K562 (cell line): Measurements from ENCODE around the gene SORL1-AS1.

Experiments
- ATAC-seq: fragments of 200-7000 bp; cut with Tn5 transposase; 3 replicates; pipeline ENCODE4 v1.9.1; 2020; ENCODE audit warnings: moderate library complexity
- BruUV-seq: library from RNA; stranded (reverse); fragments of 400-500 nt; replicated peaks from 2 replicates; lab custom pipeline; 2021; lab: Mats Ljungman, UMichigan
- CTCF ChIA-PET: fragments of 300-600 bp; formaldehyde crosslinking; extraction: SDS; loops from one replicate; lab custom pipeline; 2021; ENCODE audit warnings: low intra/inter-chr PET ratio; lab: Yijun Ruan, JAX
- POLR2A ChIA-PET: fragments of 300-600, 350-650 bp; sonication (Branson Sonifier 250); formaldehyde crosslinking; extraction: SDS; loops from one replicate; lab custom pipeline; 2021; ENCODE audit warnings: antibody characterized with exemption, inconsistent platforms; lab: Yijun Ruan, JAX
- DNase-seq, 4 experiments: peaks; one replicate each; pipeline versions ENCODE4 v3.0.0 to v3.0.0-alpha.2; 2011 to 2018; ENCODE audit warnings: low spot score in 3 of 4, mixed read lengths in 3 of 4; ENCODE audit errors: extremely low read depth in 1 of 4
- FAIRE-seq: peaks from 2 replicates; lab custom pipeline; 2011; peaks lifted over from hg19 to GRCh38; lab: Jason Lieb, UNC
- H2AFZ ChIP-seq: 2 replicates; pipeline ENCODE4 v1.6.0; 2011; ENCODE audit warnings: low read depth, low read length, control low read depth, inconsistent platforms
- H3K27ac ChIP-seq: fragments of 200-600 bp; 3 replicates; pipeline ENCODE4 v1.8.0; 2011; ENCODE audit warnings: low read depth, mild to moderate bottlenecking, control low read depth, inconsistent platforms, low read length, moderate library complexity, mixed read lengths; ENCODE audit errors: extremely low read depth
- H3K27me3 ChIP-seq, 2 experiments: fragments of 300-600 bp in 1 of 2; 2 replicates in 1 of 2; 3 replicates in 1 of 2; pipeline versions ENCODE4 v1.6.0 to v1.8.0; 2011; ENCODE audit warnings: inconsistent platforms in 2 of 2, low read length in 2 of 2, mild to moderate bottlenecking in 1 of 2, mixed read lengths in 1 of 2, moderate library complexity in 1 of 2; ENCODE audit not compliant: control insufficient read depth in 2 of 2, insufficient read depth in 2 of 2
- H3K36me3 ChIP-seq: fragments of 300-600 bp; 3 replicates; pipeline ENCODE4 v1.8.0; 2011; ENCODE audit warnings: mild to moderate bottlenecking, low read length, inconsistent platforms; ENCODE audit not compliant: control insufficient read depth, insufficient read depth
- H3K4me1 ChIP-seq, 2 experiments: fragments of 200-600 bp in 1 of 2; replicated peaks in 1 of 2; 2 replicates in 1 of 2; 3 replicates in 1 of 2; pipeline versions ENCODE4 v1.5.1 to v1.8.0; 2011; ENCODE audit warnings: inconsistent platforms in 2 of 2, low read length in 2 of 2, mild to moderate bottlenecking in 1 of 2, mixed read lengths in 1 of 2, moderate library complexity in 1 of 2; ENCODE audit not compliant: control insufficient read depth in 2 of 2, insufficient read depth in 2 of 2
- H3K4me2 ChIP-seq: 2 replicates; pipeline ENCODE4 v1.6.1; 2011; ENCODE audit warnings: low read length, control low read depth, inconsistent platforms, mixed read lengths; ENCODE audit not compliant: insufficient read depth
- H3K4me3 ChIP-seq: fragments of 200-600 bp; sonication (generic), shearing (Covaris generic); 2 replicates; pipeline ENCODE4 v1.5.1; 2016; ENCODE audit warnings: control low read depth, inconsistent platforms
- H3K79me2 ChIP-seq: fragments of 200-600 bp; 3 replicates; pipeline ENCODE4 v1.8.0; 2011; ENCODE audit warnings: low read length, inconsistent platforms; ENCODE audit not compliant: control insufficient read depth, insufficient read depth
- H3K9ac ChIP-seq, 2 experiments: 2 replicates each; pipeline versions ENCODE4 v1.6.0 to v1.6.1; 2011; ENCODE audit warnings: low read depth in 2 of 2, low read length in 2 of 2, control low read depth in 1 of 2, inconsistent platforms in 1 of 2, mild to moderate bottlenecking in 1 of 2, mixed read lengths in 1 of 2; ENCODE audit not compliant: insufficient read depth in 1 of 2
- H3K9me1 ChIP-seq: one replicate; pipeline ENCODE4 v1.6.0; 2011; ENCODE audit warnings: inconsistent platforms, mild to moderate bottlenecking, low read length, moderate library complexity; ENCODE audit not compliant: control insufficient read depth, insufficient read depth
- H3K9me3 ChIP-seq: replicated peaks from 2 replicates; pipeline ENCODE4 v1.5.1; 2011; ENCODE audit warnings: low read depth, low read length, inconsistent platforms; ENCODE audit not compliant: control insufficient read depth, insufficient read depth
- H4K20me1 ChIP-seq: replicated peaks from 2 replicates; pipeline ENCODE4 v1.6.1; 2011; ENCODE audit warnings: low read length, inconsistent platforms, mixed read lengths; ENCODE audit not compliant: control insufficient read depth, insufficient read depth
- ASH1L ChIP-seq: fragments of 450-650 bp; IDR thresholded peaks from 2 replicates; pipeline ENCODE4 v1.6.1; 2018; ENCODE audit warnings: borderline replicate concordance, mild to moderate bottlenecking, low read depth; ENCODE audit not compliant: partially characterized antibody
- CC2D1A ChIP-seq: fragments of 450-650 bp; IDR thresholded peaks from 2 replicates; pipeline ENCODE4 v1.6.1; 2017; ENCODE audit warnings: mild to moderate bottlenecking
- ETV5 ChIP-seq: sonication (generic); formaldehyde crosslinking; IDR thresholded peaks from 2 replicates; pipeline ENCODE4 v1.4.0; 2020; ENCODE audit warnings: low read depth, mild to moderate bottlenecking, missing genetic modification reagents
- FOXK1 ChIP-seq: sonication (generic); formaldehyde crosslinking; IDR thresholded peaks from 2 replicates; pipeline ENCODE4 v1.8.0; 2022; ENCODE audit warnings: missing genetic modification reagents, mild to moderate bottlenecking, borderline replicate concordance
- IRF2 ChIP-seq: sonication (generic); formaldehyde crosslinking; IDR thresholded peaks from 2 replicates; pipeline ENCODE4 v1.8.1; 2022; ENCODE audit warnings: mild to moderate bottlenecking, missing genetic modification reagents
- JUN ChIP-seq, 2 experiments: sonication (generic) in 1 of 2; formaldehyde crosslinking in 1 of 2; IDR thresholded peaks; 2 replicates each; pipeline versions ENCODE4 v1.6.1 to v1.8.0; 2012 to 2022; ENCODE audit warnings: borderline replicate concordance in 2 of 2, mild to moderate bottlenecking in 2 of 2, improper control_type of control experiment in 1 of 2, low read depth in 1 of 2, low read length in 1 of 2, missing genetic modification reagents in 1 of 2
- SMARCC2 ChIP-seq: fragments of 450-650 bp; IDR thresholded peaks from 2 replicates; pipeline ENCODE4 v1.6.1; 2017; ENCODE audit warnings: antibody characterized with exemption, moderate library complexity, mild to moderate bottlenecking, low read depth
- TBP ChIP-seq: optimal IDR thresholded peaks from 2 replicates; pipeline ENCODE3; 2011; ENCODE audit warnings: low read depth, low read length, improper control_type of control experiment
- ZBTB11 ChIP-seq, 3 experiments: fragments of 200-800 bp in 1 of 3; fragments of 250-450 bp in 1 of 3; fragments of 450-650 bp in 1 of 3; sonication (Bioruptor Pico) in 1 of 3; sonication (Bioruptor generic) in 1 of 3; formaldehyde crosslinking in 1 of 3; IDR thresholded peaks; 2 replicates each; pipeline versions ENCODE4 v1.6.1 to v1.8.0; 2016 to 2022; ENCODE audit warnings: mild to moderate bottlenecking in 2 of 3, missing genetic modification characterization in 2 of 3, missing compliant biosample characterization in 1 of 3, moderate library complexity in 1 of 3
- ZNF133 ChIP-seq: fragments of 250-450 bp; sonication (Bioruptor Pico); IDR thresholded peaks from 2 replicates; pipeline ENCODE4 v1.4.0; 2020; ENCODE audit warnings: mild to moderate bottlenecking
- ZNF347 ChIP-seq: fragments of 450-650 bp; formaldehyde crosslinking; IDR thresholded peaks from 2 replicates; pipeline ENCODE4 v1.4.0; 2020; ENCODE audit warnings: low read depth, mild to moderate bottlenecking, moderate library complexity
- ZNF444 ChIP-seq: fragments of 250-450 bp; sonication (Bioruptor Pico); IDR thresholded peaks from 2 replicates; pipeline ENCODE4 v1.4.0; 2020; ENCODE audit warnings: mild to moderate bottlenecking, moderate library complexity
- ZNF589 ChIP-seq: fragments of 200-800 bp; sonication (Bioruptor generic); IDR thresholded peaks from 2 replicates; pipeline ENCODE4 v1.6.1; 2016; ENCODE audit warnings: low read depth, missing genetic modification characterization, missing compliant biosample characterization
- ZNF766 ChIP-seq: fragments of 200-800 bp; sonication (Bioruptor generic); conservative IDR thresholded peaks from 2 replicates; pipeline ENCODE4 v1.6.1; 2016; ENCODE audit warnings: missing genetic modification characterization, missing compliant biosample characterization
- WGBS: fragments of 100-300 bp; shearing (Covaris generic); methylation state at CpG from one replicate; pipeline ENCODE4 v1.1.6; 2016; ENCODE audit warnings: low coverage, mixed read lengths; ENCODE audit not compliant: insufficient coverage; ENCODE audit errors: missing lambda C conversion rate; 5-methylcytosine and 5-hydroxymethylcytosine counted together
- in situ Hi-C: fragments of 300-500 bp; cut with MboI; formaldehyde crosslinking; loops from 4 replicates; pipeline ENCODE4 v1.15.0; 2018; ENCODE audit warnings: inconsistent platforms, mixed read lengths
- intact Hi-C: fragments of 100-400 bp; cut with micrococcal nuclease; formaldehyde crosslinking; loops from 2 replicates; pipeline ENCODE4 v1.14.2; 2022
- TF ChIP-seq, protein P1 (sequence below): fragments of 450-650 bp; conservative IDR thresholded peaks from 2 replicates; pipeline ENCODE4 v1.6.1; 2016; ENCODE audit warnings: missing genetic modification characterization, low read depth, mild to moderate bottlenecking, missing compliant biosample characterization, moderate library complexity

SORL1-AS1 gene

DNA sequence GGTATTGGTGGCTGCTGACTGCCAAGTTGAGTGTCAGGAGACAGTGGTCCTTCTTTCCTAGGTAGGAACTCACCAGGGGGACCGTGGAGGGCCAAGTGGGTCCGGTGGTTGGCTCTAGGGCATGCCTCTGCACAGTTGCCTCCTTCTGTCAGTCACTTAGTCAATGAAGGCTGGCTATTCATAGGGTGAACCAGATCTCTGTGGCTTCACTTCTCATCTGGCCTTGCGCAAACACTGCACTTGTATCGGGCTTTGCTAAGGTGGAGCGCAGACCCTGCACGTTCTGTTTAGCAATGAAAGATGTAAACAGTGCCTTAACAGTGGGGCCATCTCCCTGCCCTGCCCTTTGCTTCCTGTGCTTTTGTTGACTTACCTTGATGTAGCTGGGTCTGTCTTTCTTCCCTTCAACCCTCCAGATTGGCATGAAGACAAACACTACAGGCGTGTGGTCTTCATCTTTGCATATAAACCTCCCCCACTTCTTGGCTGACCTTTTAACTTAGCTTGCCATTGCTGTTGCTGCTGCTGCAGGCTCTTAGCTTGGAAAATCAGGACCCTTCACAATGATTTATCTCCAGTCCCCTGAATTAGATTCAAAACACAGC is 6.7 kb upstream of the SORL1-AS1 start (continued):
- TF ChIP-seq ZBTB11 (CRISPR knock-in tag; IDR thresholded peaks at IDR 0.05), result no peak
- TF ChIP-seq, protein P1, sequence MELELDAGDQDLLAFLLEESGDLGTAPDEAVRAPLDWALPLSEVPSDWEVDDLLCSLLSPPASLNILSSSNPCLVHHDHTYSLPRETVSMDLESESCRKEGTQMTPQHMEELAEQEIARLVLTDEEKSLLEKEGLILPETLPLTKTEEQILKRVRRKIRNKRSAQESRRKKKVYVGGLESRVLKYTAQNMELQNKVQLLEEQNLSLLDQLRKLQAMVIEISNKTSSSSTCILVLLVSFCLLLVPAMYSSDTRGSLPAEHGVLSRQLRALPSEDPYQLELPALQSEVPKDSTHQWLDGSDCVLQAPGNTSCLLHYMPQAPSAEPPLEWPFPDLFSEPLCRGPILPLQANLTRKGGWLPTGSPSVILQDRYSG (tag), result no peak
- no peak for TF ChIP-seq IRF2 (CRISPR knock-in tag)

- Histone ChIP-seq H3K79me2 (no peaks in the 10 kb centered on the region), H3K27ac (no peak overlapping the region), H3K9me3 (no peaks in the 10 kb centered on the region), H3K4me1 (no peaks in the 10 kb centered on the region), H3K9ac (no peak overlapping the region), H3K4me3 (no peak overlapping the region), H3K36me3 (no peaks in the 10 kb centered on the region), H3K4me2 (no peak overlapping the region), H3K9me1 (no peaks in the 10 kb centered on the region), H2AFZ (no peak overlapping the region), H3K27me3 (peaks cover 0 to 26% of the 10 kb centered on the region in 2 experiments; a peak in 3 of 5 replicates), H4K20me1 (no peaks in the 10 kb centered on the region)
- FAIRE-seq, result no peak
- in situ Hi-C loops, result no loop called here
- 0% methylated on average over 9 of the region's 9 CpGs for WGBS
- CTCF ChIA-PET, result no interaction called here
- no TSS peak for BruUV-seq
- intact Hi-C loops, result loop anchor here (10.0 kb wide), 1 partner anchor 136 kb away; no protein-coding TSS in a partner anchor
- no peak for ATAC-seq
- DNase-seq, result no peak
- POLR2A ChIA-PET, result no interaction called here
- TF ChIP-seq ZNF133 (no peak), ZNF766 (no peak), ASH1L (no peak), JUN (IDR thresholded peaks at IDR 0.05; ENCODE audit: borderline replicate concordance, low read depth, low read length) (no peak), JUN (CRISPR knock-in tag; IDR thresholded peaks at IDR 0.05; ENCODE audit: borderline replicate concordance) (no peak), ZNF444 (CRISPR knock-in tag) (no peak), ZNF589 (CRISPR knock-in tag) (no peak), SMARCC2 (no peak), TBP (no peak), CC2D1A (no peak), ETV5 (CRISPR knock-in tag) (no peak), FOXK1 (CRISPR knock-in tag) (no peak), ZNF347 (CRISPR knock-in tag) (no peak)
These were observed 5.8 kb upstream of the SORL1-AS1 start for GRCh38 chr11:121458551-121458950.
